Measurements from ENCODE around the gene VPS35L. TPM values are rescaled to one million over a fixed set of nuclear protein-coding genes. Genes with fewer than 3 reads are reported as not detected.
"Not testable (repeated sequence)": the region's sequence is repeated elsewhere in the genome, so short reads cannot be mapped to it uniquely, and the experiment has no call there.

VPS35L gene
- total RNA-seq, 1 donor from 2014 or later = 38.1 TPM

DNA sequence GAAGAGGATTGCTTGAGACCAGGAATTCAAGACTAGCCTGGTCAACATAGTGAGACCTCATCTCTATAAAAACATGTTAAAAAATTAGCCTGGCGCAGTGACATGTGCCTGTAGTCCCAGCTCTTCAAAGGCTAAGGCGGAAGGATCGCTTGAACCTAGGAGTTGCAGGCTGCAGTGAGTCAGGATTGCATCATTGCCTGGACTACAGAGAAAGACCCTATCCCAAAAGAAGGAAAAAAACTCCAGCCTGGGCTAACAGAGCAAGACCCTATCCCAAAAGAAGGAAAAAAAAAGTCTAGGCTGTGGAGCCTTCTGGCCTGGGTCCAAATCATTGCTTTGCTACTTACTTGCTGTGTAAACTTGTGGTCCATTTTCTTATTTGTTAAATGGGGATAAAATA, 26.8 kb upstream of the VPS35L start:
- Histone ChIP-seq H3K4me1 (ENCODE audit: control insufficient read depth in 3 of 3, insufficient read depth in 3 of 3, low read length in 3 of 3) (peaks cover 7 to 12% (median 12%) of the 10 kb centered on the region in 3 donors), H3K4me3 (ENCODE audit: low read length in 3 of 3) (no peak overlapping the region), H3K27me3 (ENCODE audit: control insufficient read depth in 3 of 3, insufficient read depth in 3 of 3, low read length in 3 of 3) (no peaks in the 10 kb centered on the region), H3K36me3 (ENCODE audit: control insufficient read depth in 3 of 3, insufficient read depth in 3 of 3, low read length in 3 of 3) (peaks cover 0 to 21% (median 15%) of the 10 kb centered on the region in 3 donors), H3K9me3 (ENCODE audit: control insufficient read depth in 3 of 3, low read length in 3 of 3) (no peaks in the 10 kb centered on the region), H3K27ac (ENCODE audit: low read depth, low read length) (no peak overlapping the region), H3K9ac (ENCODE audit: low read depth in 1 of 3, low read length in 3 of 3) (no peak overlapping the region)

DNA sequence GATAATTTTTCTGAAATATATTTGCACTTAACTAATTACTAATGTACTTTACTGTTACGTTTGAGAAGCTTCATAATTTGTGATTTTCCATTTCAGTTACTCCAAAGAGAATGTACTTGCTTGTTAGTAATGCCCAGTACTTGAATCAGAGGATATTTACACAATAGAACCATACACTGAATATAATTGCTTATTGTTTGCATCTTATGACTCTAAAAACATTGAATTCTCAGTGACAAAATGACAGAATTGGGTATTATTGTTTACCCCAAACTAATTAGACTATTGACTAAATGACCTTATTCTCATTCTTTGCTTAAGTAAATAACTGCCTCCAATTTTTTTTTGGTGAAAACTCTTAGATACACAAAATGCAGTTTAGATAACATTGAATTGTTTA, 22.9 kb upstream of the VPS35L start:
- Histone ChIP-seq H3K4me1 (ENCODE audit: control insufficient read depth in 3 of 3, insufficient read depth in 3 of 3, low read length in 3 of 3) (no peaks in the 10 kb centered on the region), H3K9ac (ENCODE audit: low read depth in 1 of 3, low read length in 3 of 3) (no peak overlapping the region), H3K36me3 (ENCODE audit: control insufficient read depth in 3 of 3, insufficient read depth in 3 of 3, low read length in 3 of 3) (peaks cover 0 to 41% (median 27%) of the 10 kb centered on the region in 3 donors), H3K9me3 (ENCODE audit: control insufficient read depth in 3 of 3, low read length in 3 of 3) (no peaks in the 10 kb centered on the region), H3K4me3 (ENCODE audit: low read length in 3 of 3) (no peak overlapping the region), H3K27me3 (ENCODE audit: control insufficient read depth in 3 of 3, insufficient read depth in 3 of 3, low read length in 3 of 3) (no peaks in the 10 kb centered on the region), H3K27ac (ENCODE audit: low read depth, low read length) (no peak overlapping the region)

DNA sequence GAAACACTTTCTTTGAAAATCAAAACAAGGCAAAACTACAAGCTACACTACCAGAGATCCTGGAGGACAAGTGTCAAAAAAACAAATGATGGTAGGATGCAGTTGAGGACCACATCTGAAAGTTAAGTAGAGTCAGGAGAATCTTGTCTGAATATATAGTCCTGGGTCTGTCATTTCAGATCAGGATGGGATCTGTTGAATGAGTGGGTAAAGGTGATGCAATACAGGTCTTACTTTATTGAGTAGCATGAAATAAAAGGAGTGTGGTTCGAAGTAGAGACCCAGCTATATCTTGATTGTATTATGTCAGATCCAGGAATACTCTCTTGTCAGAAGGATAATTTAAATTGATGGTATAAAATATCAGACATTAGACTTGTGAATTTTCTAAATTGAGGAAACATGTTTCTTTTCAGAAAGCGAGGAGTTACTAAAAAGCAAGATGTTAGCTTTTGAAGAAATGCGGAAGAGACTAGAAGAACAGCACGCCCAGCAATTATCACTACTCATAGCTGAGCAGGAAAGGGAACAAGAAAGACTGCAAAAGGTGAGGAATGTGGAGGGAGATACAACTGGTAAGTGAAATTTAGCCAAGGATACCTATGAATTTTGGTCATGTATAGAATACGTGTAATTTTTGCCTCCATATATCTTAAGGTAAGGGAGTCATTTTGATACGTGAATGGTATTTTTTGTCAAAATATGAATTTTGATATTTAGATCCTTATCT, 15.1 kb upstream of the VPS35L start:
- peaks cover 0 to 31% (median 27%) of the 10 kb centered on the region in 3 donors for H3K36me3 ChIP-seq (ENCODE audit: control insufficient read depth in 3 of 3, insufficient read depth in 3 of 3, low read length in 3 of 3)
- no peak overlapping the region for H3K9ac ChIP-seq (ENCODE audit: low read depth in 1 of 3, low read length in 3 of 3)
- no peaks in the 10 kb centered on the region for H3K27me3 ChIP-seq (ENCODE audit: control insufficient read depth in 3 of 3, insufficient read depth in 3 of 3, low read length in 3 of 3)
- H3K4me1 ChIP-seq (ENCODE audit: control insufficient read depth in 3 of 3, insufficient read depth in 3 of 3, low read length in 3 of 3) = no peaks in the 10 kb centered on the region
- no peak overlapping the region for H3K4me3 ChIP-seq (ENCODE audit: low read length in 3 of 3)
- no peak overlapping the region for H3K27ac ChIP-seq (ENCODE audit: low read depth, low read length)
- H3K9me3 ChIP-seq (ENCODE audit: control insufficient read depth in 3 of 3, low read length in 3 of 3) = no peaks in the 10 kb centered on the region

DNA sequence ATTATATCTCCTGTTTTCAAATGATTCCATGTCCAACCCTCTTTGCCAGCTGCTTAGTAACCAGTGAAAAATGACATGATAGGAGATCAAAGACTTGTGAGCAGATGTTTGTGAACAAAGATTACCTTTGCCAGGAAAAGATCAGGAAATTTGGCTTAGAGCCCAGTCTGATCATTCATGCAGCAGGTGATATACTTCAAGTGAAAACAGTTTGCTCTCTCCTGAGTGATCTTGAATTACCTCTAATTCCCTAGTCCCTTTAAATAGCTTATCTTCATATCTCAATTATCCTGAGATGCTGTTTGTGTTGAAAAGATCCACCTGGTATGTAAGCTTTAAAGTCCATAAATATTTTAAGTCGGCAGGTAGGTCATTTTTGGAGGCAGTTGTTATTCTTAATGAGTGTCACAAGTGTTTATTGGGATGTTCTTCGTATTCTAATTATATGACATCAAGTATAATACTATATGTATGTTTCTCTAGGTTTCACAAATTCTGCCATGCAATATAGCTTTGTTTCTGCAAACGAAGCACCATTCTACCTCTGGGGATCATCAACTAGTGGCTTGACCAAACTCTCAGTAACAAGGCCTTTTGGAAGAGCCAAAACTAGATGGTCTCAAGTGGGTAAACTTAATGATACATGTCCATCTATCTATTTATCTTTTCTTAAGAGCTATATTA, 13.2 kb upstream of the VPS35L start:
- no peak overlapping the region for H3K27ac ChIP-seq (ENCODE audit: low read depth, low read length)
- no peaks in the 10 kb centered on the region for H3K4me1 ChIP-seq (ENCODE audit: control insufficient read depth in 3 of 3, insufficient read depth in 3 of 3, low read length in 3 of 3)
- no peak overlapping the region for H3K4me3 ChIP-seq (ENCODE audit: low read length in 3 of 3)
- H3K9ac ChIP-seq (ENCODE audit: low read depth in 1 of 3, low read length in 3 of 3) = no peak overlapping the region
- H3K27me3 ChIP-seq (ENCODE audit: control insufficient read depth in 3 of 3, insufficient read depth in 3 of 3, low read length in 3 of 3) = no peaks in the 10 kb centered on the region
- peaks cover 2 to 16% (median 16%) of the 10 kb centered on the region in 3 donors for H3K36me3 ChIP-seq (ENCODE audit: control insufficient read depth in 3 of 3, insufficient read depth in 3 of 3, low read length in 3 of 3)
- no peaks in the 10 kb centered on the region for H3K9me3 ChIP-seq (ENCODE audit: control insufficient read depth in 3 of 3, low read length in 3 of 3)

DNA sequence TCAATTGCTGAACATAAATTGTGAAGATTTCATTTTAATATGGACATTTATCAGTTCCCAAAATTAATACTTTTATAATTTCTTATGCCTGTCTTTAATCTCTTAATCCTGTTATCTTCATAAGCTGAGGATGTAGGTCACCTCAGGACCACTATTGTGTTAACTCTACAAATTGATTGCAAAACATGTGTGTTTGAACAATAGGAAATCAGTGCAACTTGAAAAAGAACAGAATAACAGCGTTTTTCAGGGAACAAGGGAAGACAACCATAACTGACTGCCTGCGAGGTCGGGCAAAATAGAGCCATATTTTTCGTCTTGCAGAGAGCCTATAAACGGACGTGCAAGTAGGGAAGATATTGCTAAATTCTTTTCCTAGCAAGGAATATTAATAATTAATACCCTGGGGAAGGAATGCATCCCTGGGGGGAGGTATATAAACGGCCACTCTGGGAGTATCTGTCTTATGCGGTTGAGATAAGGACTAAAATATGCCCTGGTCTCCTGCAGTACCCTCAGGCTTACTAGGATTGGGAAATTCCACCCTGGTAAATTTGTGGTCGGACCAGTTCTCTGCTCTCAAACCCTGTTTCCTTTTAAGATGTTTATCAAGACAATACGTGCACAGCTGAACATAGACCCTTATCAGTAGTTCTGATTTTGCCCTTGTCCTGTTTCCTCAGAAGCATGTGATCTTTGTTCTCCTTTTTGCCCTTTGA, 12.1 kb upstream of the VPS35L start:
- not testable (repeated sequence) for H3K9ac ChIP-seq (ENCODE audit: low read depth in 1 of 3, low read length in 3 of 3); H3K27me3 ChIP-seq (ENCODE audit: control insufficient read depth in 3 of 3, insufficient read depth in 3 of 3, low read length in 3 of 3); H3K27ac ChIP-seq (ENCODE audit: low read depth, low read length); H3K4me1 ChIP-seq (ENCODE audit: control insufficient read depth in 3 of 3, insufficient read depth in 3 of 3, low read length in 3 of 3); H3K9me3 ChIP-seq (ENCODE audit: control insufficient read depth in 3 of 3, low read length in 3 of 3); H3K4me3 ChIP-seq (ENCODE audit: low read length in 3 of 3)
- peaks cover 2 to 22% (median 19%) of the 10 kb centered on the region in 3 donors for H3K36me3 ChIP-seq (ENCODE audit: control insufficient read depth in 3 of 3, insufficient read depth in 3 of 3, low read length in 3 of 3)

DNA sequence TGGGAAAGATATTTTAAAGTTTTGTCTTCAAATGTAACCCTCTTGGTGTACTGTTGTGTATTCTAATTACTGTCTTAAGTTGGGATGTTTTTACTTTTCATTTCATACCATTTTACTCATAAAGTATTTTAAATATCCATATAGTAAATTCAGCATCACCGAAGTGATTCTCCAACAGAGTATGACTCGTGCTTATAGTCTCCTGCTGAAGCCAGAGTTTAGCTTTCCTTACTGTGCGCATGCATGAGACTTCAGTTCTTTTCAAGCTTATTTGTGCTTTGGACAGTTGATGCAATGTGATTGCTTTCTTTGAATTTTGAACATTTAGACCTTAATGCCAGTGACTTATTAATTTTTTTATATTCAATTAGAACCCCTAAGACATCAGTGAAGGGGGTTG, 7.4 kb upstream of the VPS35L start:
- Histone ChIP-seq H3K36me3 (ENCODE audit: control insufficient read depth in 3 of 3, insufficient read depth in 3 of 3, low read length in 3 of 3) (peaks cover 2 to 22% (median 13%) of the 10 kb centered on the region in 3 donors), H3K9me3 (ENCODE audit: control insufficient read depth in 3 of 3, low read length in 3 of 3) (no peaks in the 10 kb centered on the region), H3K27ac (ENCODE audit: low read depth, low read length) (no peak overlapping the region), H3K27me3 (ENCODE audit: control insufficient read depth in 3 of 3, insufficient read depth in 3 of 3, low read length in 3 of 3) (no peaks in the 10 kb centered on the region), H3K4me1 (ENCODE audit: control insufficient read depth in 3 of 3, insufficient read depth in 3 of 3, low read length in 3 of 3) (no peaks in the 10 kb centered on the region), H3K9ac (ENCODE audit: low read depth in 1 of 3, low read length in 3 of 3) (no peak overlapping the region), H3K4me3 (ENCODE audit: low read length in 3 of 3) (no peak overlapping the region)

DNA sequence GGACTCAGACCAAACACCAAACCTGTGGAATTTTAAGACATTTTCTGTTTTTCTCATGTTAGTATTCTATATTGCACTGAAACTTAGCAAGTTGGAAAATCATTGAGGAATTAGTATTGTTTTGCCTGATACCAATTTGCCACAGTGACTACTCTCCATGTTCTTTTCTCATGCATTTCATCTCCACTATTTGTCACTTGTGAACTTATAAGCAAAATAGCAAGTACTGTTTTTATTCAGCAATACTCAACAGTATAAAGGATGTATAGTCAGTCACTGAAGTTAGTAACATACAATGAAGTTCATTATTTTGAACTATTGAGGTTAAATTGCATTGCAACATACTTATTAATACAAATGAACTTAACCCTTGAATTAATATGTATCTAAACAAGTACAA, 5.8 kb upstream of the VPS35L start:
- Histone ChIP-seq H3K36me3 (ENCODE audit: control insufficient read depth in 3 of 3, insufficient read depth in 3 of 3, low read length in 3 of 3) (peaks cover 2 to 13% (median 12%) of the 10 kb centered on the region in 3 donors), H3K4me1 (ENCODE audit: control insufficient read depth in 3 of 3, insufficient read depth in 3 of 3, low read length in 3 of 3) (peaks cover 0 to 4% (median 0%) of the 10 kb centered on the region in 3 donors), H3K27ac (ENCODE audit: low read depth, low read length) (no peak overlapping the region), H3K4me3 (ENCODE audit: low read length in 3 of 3) (no peak overlapping the region), H3K27me3 (ENCODE audit: control insufficient read depth in 3 of 3, insufficient read depth in 3 of 3, low read length in 3 of 3) (no peaks in the 10 kb centered on the region), H3K9me3 (ENCODE audit: control insufficient read depth in 3 of 3, low read length in 3 of 3) (no peaks in the 10 kb centered on the region), H3K9ac (ENCODE audit: low read depth in 1 of 3, low read length in 3 of 3) (no peak overlapping the region)

DNA sequence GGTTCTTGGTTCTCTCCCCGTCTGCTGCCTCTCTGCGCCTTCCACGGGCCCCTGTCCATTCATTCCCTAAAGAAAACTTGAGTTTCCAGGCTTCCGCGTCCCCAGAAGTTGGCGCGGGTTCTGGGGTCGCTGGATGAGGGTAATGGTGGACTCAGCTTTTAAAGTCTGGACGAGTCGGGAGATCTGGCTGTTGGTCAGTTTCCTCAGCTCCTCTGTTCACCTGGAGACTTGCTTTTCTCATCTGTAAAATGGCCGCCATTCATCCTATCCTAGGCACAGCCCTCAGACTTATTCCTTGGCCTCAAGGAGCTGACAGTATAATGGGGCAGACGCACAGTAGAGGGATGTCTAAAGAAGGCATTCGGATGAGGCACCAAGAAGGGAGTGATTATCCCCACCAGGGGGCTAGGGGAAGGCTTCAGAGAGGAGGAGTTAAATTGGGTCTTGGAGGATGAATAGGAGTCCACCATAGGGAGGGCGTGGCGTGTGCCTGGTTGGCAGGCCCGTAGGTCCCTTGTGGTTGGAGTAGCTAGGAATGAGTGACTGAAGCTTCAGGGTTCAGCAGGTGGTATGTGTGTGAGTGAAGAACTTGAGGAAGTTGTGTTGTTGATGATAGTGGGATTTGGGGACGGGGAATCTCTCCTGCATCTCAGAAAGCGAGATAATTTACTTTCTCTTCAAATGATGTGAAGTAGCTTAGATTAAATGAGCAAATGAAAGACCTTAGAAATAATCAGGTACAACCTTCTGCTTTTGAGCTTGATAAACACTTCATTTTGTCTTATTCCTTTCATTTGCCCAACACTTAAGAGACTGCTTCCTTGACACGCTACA, 652 bp downstream of the VPS35L start:
- Histone ChIP-seq H3K36me3 (ENCODE audit: control insufficient read depth in 3 of 3, insufficient read depth in 3 of 3, low read length in 3 of 3) (peaks cover 0 to 5% (median 3%) of the 10 kb centered on the region in 3 donors), H3K9ac (ENCODE audit: low read depth in 1 of 3, low read length in 3 of 3) (peak overlapping the region; percentile 88 to 99 (median 94)), H3K4me1 (ENCODE audit: control insufficient read depth in 3 of 3, insufficient read depth in 3 of 3, low read length in 3 of 3) (peaks cover 7 to 11% (median 9%) of the 10 kb centered on the region in 3 donors), H3K4me3 (ENCODE audit: low read length in 3 of 3) (peak overlapping the region; percentile 93 to 99 (median 97)), H3K27ac (ENCODE audit: low read depth, low read length) (peak overlapping the region; percentile 95), H3K27me3 (ENCODE audit: control insufficient read depth in 3 of 3, insufficient read depth in 3 of 3, low read length in 3 of 3) (no peaks in the 10 kb centered on the region), H3K9me3 (ENCODE audit: control insufficient read depth in 3 of 3, low read length in 3 of 3) (no peaks in the 10 kb centered on the region)

DNA sequence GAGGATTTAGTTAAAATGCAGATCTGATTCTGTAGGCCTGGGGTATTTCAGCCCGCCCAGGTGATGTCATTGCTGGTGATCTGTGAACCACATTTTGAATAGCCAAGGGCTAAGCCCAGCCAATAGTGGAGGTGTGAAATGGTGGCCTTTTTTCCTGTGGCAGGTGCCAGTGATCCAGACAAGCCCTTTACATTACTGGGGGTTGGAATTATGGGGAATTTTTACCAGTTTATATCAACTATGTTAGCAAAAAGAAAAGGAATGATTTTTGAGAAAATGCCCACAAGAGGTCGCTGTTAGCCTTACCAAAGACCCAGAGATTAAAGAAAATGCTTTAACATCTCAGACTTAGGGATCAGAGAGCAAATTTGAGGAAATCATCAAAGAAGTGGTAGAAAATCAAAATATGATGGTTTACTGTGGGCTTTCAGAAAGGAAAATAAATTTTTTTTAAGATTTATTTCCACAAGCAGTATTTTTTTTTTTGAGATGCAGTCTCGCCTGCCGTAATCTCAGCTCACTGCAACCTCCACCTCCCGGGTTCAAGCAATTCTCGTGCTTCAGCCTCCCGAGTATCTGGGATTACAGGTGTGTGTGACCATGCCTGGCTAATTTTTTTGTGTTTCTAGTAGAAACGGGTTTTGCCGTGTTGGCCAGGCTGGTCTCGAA, 3.9 kb downstream of the VPS35L start:
- Histone ChIP-seq H3K36me3 (ENCODE audit: control insufficient read depth in 3 of 3, insufficient read depth in 3 of 3, low read length in 3 of 3) (peaks cover 0 to 3% (median 3%) of the 10 kb centered on the region in 3 donors), H3K4me3 (ENCODE audit: low read length in 3 of 3) (no peak overlapping the region), H3K9me3 (ENCODE audit: control insufficient read depth in 3 of 3, low read length in 3 of 3) (no peaks in the 10 kb centered on the region), H3K4me1 (ENCODE audit: control insufficient read depth in 3 of 3, insufficient read depth in 3 of 3, low read length in 3 of 3) (peaks cover 7 to 9% (median 8%) of the 10 kb centered on the region in 3 donors), H3K9ac (ENCODE audit: low read depth in 1 of 3, low read length in 3 of 3) (no peak overlapping the region), H3K27me3 (ENCODE audit: control insufficient read depth in 3 of 3, insufficient read depth in 3 of 3, low read length in 3 of 3) (no peaks in the 10 kb centered on the region), H3K27ac (ENCODE audit: low read depth, low read length) (no peak overlapping the region)
